HG02798 (cell line): ENCODE data around the gene ENOX1.

ENCODE experiments used
- ATAC-seq: cut with Tn5 transposase; IDR thresholded peaks from one replicate; pipeline ENCODE4 v1.9.1; 2021; ENCODE audit warnings: mild to moderate bottlenecking; ENCODE audit not compliant: unreplicated experiment, poor library complexity

The ENOX1 gene

GRCh38 chr13:43494206-43494605, 292.6 kb downstream of the ENOX1 start:
- no peak for ATAC-seq

DNA sequence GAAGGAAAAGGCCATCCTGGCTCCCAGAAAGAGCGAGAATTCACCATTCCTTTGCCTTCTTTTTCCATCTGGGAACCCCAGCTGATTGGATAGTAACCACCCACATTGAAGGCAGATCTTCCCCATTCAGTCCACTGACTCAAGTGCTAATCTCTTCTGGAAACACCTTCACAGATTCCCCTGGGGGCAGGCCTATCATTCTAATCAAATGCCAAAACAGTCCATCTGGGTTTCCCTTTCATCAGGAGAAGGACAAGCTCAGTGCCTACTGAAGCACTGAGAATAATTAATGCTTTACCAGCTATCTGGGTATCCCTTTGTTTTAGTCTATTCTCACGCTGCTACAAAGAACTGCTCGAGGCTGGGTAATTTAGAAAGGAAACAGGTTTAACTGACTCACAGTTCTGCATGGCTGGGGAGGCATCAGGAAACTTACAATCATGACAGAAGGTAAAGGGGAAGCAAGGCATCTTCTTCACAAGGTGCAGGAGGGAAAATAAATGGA, 293.2 kb downstream of the ENOX1 start:
- ATAC-seq, result no peak

DNA sequence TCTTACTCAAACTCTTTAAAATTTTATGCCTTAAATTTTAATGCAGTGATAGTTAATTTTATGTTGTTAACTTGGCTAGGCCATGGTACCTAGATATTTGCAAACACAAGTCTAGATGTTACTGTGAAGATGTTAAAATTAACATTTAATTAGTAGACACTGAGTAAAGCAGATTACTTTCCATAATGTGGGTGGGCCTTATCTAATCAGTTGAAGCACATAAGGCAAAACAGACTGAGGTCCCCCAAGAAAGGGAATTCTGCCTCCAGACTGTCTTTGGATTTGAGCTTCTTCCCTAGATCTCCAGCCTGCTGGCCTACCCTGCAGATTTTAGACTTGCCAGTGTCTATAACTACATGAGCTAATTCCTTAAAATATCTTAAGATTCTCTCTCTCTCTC, 294.0 kb downstream of the ENOX1 start:
- no peak for ATAC-seq

GRCh38 chr13:43492311-43492710, 294.5 kb downstream of the ENOX1 start:
- no peak for ATAC-seq

DNA sequence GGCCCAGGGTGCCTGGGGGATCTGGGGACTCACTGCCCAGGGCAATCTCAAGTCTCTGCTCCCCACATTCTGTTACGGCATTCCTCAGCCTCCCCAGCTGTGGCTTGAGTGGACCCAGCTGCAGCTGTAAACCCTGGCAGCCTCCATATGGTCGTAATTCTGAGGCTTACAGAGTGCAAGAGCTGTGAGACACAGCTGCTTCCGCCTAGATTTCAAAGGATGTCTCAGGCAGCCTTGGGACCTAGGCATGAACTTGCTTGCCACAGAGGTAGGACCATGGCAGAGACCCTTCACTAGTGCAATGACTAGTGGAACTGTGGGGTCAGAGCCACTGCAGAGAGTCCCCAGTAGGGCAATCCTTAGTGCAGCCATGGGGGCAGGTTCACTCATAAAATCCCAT, 297.5 kb downstream of the ENOX1 start:
- ATAC-seq, result no peak

- no peak for ATAC-seq
These were observed 298.9 kb downstream of the ENOX1 start for GRCh38 chr13:43487885-43488284.

GRCh38 chr13:43487461-43487860, 299.3 kb downstream of the ENOX1 start:
- no peak for ATAC-seq

DNA sequence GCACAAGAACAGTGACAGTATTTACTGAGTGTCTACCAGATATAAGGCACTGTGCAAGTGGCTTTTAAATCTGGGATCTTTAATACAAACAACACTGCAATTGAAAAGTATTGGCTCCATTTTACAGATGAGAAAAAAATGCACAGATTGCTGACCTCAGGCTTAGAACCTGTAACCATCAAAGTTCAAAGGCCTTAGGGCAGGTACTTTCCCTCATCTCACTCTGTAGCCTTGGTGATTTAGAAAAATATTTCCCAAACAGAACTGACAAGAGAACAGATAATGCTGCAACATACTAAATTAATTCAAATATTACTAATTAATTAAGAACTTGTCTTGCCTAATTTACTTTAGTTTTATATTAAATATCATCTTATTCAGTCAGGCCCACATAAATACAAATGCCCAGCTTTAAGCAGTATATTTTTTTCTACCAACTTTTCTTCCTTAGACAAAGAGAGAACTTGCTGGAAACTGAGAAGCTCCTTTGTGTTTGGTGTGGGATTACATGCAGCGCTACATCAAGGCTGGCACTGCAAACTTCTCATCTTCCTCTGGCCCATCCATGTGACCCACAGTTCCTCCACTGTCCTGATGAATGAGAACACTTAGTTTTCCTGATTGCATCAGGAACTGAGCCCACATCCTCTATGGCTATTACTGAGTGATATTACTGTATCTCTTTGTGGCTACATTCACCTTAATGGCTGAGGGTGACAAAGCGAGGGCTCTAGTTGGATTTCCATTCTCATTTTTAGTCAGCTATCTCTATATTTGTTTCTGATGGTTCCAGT, 302.1 kb downstream of the ENOX1 start:
- no peak for ATAC-seq

- no peak for ATAC-seq
These were observed 302.8 kb downstream of the ENOX1 start for GRCh38 chr13:43483930-43484329.

GRCh38 chr13:43482641-43483040, 304.1 kb downstream of the ENOX1 start:
- ATAC-seq, result no peak

DNA sequence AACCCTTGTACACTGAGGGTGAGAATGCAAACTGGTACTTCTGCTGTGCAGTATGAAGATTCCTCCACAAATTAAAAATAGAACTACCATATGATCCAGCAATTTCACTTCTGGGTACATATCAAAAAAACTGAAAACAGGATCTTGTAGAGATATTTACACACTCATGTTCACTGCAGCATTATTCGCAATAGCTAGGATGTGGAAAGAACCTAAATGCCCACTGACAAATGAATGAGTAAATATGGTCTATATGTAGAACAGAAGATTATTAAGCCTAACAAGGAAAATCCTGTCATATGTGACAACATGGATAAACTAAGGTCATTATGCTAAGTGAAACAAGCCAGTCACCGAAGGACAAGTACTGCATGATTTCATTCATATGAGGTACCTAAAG, 304.7 kb downstream of the ENOX1 start:
- no peak for ATAC-seq

GRCh38 chr13:43478902-43479301, 307.9 kb downstream of the ENOX1 start:
- no peak for ATAC-seq

DNA sequence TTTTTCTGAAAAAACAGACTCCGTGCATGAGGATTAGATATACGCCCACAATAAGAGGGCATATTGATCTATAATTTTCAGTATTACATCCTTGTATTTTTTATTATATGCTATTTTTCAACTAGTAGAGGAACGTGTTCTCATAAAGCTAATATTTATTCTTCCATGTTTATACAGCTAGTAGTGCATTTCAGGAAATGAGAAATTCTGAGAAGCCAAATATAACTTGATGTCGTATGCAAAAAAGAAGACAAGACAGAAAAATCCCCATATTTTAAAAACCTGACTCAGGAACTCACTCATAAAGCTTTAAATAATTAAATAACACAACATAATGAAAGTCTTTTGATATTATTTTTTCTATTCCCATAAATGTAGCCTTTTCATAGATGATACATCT, 308.6 kb downstream of the ENOX1 start:
- no peak for ATAC-seq

- no peak for ATAC-seq
These were observed 311.6 kb downstream of the ENOX1 start for GRCh38 chr13:43475140-43475539.

DNA sequence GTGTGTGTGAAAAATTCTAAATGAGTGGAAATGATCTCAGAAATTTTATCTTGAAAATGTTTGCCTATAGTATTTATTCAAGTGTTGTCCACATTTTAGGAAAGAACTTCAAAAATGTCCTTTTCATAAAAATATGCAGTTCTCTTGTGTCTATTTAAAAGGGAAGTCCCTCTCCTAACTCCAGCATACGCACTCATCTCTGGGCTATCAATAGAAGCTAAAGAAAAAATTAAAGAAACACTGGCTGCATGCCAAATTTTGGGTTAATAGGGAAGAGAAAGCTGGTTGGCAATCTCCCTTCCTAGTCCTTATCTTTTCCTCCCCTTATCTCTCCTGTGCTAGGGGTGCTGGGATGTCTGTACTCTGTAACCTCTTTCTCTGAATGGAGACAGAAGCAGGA, 313.3 kb downstream of the ENOX1 start:
- ATAC-seq, result no peak

GRCh38 chr13:43472980-43473379, 313.8 kb downstream of the ENOX1 start:
- ATAC-seq, result no peak

DNA sequence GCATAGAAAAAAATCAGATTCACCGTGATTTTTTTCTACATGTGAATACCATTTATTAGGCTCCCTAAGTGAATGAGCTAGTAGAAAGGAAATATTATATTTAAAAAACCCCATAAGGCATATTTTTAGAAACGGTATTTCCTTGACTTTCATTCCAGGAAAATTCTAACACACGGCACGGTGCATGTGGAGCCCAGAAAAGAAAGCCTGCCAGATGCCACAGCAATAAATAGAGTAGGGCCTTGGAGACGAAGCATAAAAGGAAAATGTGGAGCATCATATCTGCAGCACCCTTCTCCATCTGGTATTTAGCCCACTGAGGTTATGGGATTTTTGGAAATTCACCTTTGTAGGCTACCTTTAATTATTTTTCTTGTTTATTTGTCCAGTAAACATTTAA, 314.4 kb downstream of the ENOX1 start:
- no peak for ATAC-seq

GRCh38 chr13:43470610-43471009, 316.2 kb downstream of the ENOX1 start:
- ATAC-seq, result no peak

DNA sequence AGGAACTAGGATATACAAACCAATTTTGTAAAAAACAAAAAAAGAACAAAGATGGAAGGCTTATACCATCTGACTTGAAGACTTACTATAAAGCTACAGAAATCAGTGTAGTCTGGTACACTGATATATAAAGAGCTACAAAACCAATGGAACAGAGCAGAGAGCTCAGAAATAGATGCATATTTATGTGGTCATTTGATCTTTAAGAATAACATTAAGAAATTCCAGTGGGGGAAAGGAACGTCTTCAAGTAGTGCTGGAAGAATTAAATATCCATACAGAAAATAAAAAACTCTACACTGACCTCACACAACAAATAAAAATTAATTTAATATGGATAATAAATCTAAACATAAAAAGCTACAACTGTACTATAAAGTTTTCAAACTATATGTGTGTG, 317.0 kb downstream of the ENOX1 start:
- no peak for ATAC-seq

GRCh38 chr13:43464578-43465264, 322.1 kb downstream of the ENOX1 start:
- no peak for ATAC-seq

DNA sequence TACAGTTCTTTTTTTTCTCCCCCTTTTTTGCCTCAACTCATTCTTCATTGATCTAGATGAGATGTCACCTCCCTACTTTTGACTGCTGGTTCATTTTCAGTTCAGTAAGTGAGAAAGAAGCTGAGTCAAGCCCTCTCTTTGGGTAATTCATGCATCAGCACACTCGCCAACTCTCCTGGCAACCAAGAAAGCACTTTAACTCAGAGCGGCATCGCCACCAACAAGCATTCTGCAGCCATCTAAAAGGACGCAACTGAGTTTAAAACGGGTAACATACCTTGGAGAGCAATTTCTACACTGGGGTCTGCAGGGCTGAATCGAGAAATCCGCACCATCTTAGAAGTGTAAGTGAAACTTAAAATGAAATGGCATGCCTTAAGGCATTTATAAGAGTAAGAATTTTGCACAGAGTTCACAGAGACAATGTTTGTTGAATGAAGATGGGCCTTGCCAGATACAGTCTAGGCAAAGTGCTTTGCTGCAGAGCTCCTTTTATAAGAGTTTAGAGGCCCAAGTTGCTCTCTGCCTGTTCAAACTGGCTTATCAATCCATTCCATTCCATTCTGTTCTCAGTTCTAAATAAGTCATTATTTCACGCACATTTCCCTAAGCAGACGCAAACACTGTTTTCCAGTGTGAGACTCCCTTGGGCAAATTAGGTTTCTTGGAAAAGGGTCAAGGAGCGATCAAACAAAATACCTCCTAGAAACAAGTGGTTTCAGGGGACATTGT, 338.0 kb downstream of the ENOX1 start:
- ATAC-seq, result no peak
